Measurements from ENCODE around the gene MUTYH.

DNA sequence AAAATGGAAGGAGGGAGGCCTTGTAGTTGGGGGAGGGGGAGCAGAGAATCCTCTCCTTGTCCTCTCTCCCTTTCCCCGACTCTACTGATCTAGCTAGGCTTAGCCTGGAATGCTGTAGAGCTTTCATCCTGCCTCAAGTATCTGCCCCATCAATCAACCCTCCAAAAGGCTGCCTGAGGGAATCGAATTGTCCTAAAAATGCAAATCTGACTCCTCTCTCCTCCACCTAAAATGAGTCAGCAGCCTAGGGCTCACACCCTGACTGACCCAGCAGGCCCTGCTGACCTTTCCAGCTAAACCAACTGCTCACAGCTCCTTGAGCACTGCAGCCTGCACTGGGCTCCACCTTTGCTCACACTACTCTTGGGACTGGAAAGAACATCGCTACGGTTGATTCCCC, 10.8 kb downstream of the MUTYH start:
- TF ChIP-seq, protein P1, sequence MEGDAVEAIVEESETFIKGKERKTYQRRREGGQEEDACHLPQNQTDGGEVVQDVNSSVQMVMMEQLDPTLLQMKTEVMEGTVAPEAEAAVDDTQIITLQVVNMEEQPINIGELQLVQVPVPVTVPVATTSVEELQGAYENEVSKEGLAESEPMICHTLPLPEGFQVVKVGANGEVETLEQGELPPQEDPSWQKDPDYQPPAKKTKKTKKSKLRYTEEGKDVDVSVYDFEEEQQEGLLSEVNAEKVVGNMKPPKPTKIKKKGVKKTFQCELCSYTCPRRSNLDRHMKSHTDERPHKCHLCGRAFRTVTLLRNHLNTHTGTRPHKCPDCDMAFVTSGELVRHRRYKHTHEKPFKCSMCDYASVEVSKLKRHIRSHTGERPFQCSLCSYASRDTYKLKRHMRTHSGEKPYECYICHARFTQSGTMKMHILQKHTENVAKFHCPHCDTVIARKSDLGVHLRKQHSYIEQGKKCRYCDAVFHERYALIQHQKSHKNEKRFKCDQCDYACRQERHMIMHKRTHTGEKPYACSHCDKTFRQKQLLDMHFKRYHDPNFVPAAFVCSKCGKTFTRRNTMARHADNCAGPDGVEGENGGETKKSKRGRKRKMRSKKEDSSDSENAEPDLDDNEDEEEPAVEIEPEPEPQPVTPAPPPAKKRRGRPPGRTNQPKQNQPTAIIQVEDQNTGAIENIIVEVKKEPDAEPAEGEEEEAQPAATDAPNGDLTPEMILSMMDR (IDR thresholded peaks at IDR 0.05): no peak
- TF ChIP-seq POLR2A (IDR thresholded peaks at IDR 0.05): no peak

Measured in uterus (tissue), 2 donors.